CD4-positive, alpha-beta T cell treated with Interleukin-4 for 1 hour (primary cell): ENCODE measurements around the gene SMKR1.
A peak's percentile ranks its signal among the peaks of the same experiment; 100 is the strongest.

Source experiments
- DNase-seq, 2 donors: peaks; one replicate each; pipeline ENCODE4 v3.0.0-alpha.2; 2020 to 2022

The SMKR1 gene

DNA sequence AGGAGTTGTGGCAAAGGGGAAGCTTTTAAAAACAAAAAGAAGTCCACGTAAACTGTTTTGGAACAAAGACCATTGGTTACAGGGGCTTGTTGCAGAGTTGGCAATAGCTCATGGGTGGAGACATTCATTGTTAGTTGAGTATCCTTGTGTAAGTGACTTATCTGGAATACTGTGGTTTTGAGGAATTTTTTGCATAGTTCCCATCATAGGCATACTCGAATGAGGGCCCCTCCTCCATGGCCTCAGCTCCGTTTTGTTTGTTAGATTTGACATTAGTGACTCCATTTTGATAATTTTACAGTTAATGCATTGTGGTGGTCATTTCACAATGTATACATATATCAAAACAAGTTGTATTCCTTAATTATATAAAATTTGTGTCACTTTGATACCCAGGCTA, 12.8 kb upstream of the SMKR1 start:
- no peak for DNase-seq

DNA sequence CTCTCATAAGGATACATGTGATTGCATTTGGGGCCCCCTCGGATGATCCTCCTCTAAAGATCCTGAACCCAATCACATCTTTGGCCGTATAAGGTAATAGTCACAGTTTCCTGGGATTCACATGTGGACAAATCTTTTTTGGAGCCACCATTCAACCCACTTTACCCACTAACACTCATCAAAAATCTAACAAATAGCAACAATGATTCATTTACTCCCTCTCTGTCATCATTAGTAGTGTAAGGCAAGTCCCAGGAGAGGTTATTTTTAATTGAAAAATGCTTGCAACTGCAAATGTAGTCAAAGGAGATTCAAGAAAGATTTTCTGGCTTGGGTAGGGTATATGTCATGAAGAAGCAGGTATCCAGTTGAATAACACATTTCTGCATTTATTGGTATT, 9.9 kb upstream of the SMKR1 start:
- no peak for DNase-seq

DNA sequence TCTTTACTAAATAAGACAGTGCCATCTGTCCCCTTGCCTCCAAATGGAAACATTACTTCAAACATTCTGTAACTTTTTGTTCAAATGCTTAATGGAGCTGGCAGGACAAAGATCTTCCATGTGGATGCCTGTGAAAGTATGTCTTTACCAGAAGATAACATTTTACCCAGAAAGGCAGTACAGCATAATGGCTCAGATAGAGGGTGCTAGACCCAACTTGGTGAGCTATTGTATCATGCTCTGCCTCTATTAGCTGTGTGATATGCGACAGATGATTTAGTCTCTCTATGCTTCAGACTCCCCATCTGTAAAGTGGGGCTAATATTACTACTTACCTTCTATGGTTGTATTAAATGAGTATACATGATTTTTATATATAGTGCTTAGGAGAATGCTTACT, 8.8 kb upstream of the SMKR1 start:
- DNase-seq: peak in 1 of 2 donors; percentile 33

DNA sequence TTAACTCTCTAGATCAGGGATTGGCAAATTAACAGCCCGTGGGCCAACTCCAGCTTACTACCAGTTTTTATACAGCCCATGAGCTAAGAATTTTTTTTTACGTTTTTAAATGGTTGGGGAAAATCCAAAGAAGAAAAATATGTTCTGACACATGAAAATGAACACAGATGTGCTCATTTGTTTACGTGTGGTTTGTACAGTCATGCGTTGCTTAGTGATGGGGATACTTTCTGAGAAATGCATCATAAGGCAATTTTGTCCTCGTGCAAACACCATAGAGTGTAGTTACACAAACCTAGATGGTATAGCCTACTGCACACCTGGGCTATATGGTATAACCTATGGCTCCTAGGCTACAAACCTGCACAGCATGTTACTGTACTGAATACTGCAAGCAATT, 8.3 kb upstream of the SMKR1 start:
- DNase-seq: peak in 1 of 2 donors; percentile 41

DNA sequence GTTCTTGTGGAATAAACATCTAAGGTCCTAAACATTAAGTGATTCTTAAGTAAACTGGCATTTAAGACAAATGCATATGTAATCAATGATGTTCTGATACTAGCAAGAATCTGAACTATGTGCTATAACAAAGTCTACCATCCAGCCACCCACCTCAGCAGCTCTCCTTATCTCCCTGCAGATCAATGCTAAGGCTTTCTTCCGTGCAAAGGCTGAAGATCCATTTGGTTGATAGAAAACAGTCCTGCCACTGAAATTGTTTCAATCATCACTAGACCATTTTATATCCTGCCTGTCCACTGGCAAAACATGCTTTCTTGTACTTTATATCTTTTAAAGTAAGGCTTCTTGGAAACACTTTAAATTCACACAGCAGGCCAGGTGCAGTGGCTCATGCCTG, 6.3 kb upstream of the SMKR1 start:
- DNase-seq: peak in 1 of 2 donors; percentile 4

DNA sequence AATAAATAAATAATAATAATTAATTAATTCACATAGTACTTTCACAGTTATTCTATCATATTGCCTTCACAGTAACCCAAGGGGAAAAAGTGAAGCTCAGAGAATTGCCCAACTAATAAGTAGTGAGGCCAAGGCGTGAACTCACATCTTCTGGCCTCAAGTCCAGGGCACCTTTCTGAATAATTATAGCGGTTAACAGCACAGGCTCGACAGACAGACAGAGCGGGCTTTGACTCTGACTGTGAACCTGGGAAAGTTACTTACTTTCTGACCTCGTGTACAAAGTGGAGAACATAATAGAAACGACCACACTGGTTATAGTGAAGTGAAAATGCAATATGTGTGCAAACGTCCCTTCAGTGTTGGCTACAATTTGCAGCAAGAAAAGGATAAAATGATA, 5.7 kb upstream of the SMKR1 start:
- DNase-seq: peak in 1 of 2 donors; percentile 4

DNA sequence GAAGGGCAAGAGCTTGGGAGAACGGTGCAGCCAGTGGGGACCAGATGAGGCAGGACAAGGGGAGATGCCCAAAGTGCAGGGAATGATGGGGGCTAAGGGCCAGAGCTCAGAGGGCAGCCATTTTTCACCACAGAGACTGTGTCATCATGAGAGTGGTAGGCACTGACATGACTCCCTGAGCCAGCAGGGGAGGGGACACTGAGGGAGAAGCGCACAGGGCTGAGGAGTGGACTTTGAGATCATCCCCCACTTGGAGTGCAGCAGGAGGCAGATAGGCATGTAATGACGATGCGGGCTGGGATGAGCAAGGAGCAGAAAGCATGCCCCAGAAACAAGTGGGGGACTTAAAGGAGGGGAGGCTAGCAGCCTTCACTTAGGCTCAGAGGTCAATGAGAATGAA, 5.2 kb upstream of the SMKR1 start:
- no peak for DNase-seq

DNA sequence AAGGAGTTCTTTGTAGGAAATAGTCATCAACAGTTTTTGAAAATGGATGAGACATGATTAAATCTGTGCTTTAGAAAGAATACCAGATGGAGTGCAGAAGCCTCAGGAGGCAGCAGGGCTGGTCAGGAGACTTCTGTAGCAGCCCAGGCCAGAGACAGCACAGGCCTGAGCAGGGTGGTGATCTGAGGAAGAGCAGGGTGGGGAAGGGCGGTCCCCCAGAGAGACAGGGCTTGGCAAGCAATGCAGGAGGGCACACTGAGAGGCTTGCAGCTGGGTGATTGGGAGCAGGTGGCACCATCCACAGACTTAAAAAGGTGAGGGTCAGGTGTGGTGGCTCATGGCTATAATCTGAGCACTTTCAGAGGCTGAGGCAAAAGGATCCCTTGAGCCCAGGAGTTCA, 4.3 kb upstream of the SMKR1 start:
- no peak for DNase-seq

DNA sequence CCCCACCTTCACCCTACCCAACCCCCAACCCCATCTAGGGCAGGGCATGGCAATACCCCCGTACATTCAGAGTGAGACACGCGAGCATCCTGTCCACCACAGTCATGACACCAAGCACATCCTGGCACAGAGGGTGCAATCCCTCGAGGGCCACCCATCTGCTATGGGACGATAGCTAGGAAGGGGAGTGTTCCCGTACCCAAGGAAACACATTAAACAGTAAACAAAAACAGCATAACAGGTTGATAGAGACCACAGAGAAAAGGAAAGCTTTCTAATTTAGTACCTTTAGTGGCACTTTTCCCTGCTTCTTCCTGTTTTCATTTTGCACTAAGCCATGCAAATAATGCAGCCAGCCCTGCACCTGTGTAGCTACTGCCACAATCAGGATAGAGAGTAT, 2.3 kb upstream of the SMKR1 start:
- DNase-seq: peak in 1 of 2 donors; percentile 47

DNA sequence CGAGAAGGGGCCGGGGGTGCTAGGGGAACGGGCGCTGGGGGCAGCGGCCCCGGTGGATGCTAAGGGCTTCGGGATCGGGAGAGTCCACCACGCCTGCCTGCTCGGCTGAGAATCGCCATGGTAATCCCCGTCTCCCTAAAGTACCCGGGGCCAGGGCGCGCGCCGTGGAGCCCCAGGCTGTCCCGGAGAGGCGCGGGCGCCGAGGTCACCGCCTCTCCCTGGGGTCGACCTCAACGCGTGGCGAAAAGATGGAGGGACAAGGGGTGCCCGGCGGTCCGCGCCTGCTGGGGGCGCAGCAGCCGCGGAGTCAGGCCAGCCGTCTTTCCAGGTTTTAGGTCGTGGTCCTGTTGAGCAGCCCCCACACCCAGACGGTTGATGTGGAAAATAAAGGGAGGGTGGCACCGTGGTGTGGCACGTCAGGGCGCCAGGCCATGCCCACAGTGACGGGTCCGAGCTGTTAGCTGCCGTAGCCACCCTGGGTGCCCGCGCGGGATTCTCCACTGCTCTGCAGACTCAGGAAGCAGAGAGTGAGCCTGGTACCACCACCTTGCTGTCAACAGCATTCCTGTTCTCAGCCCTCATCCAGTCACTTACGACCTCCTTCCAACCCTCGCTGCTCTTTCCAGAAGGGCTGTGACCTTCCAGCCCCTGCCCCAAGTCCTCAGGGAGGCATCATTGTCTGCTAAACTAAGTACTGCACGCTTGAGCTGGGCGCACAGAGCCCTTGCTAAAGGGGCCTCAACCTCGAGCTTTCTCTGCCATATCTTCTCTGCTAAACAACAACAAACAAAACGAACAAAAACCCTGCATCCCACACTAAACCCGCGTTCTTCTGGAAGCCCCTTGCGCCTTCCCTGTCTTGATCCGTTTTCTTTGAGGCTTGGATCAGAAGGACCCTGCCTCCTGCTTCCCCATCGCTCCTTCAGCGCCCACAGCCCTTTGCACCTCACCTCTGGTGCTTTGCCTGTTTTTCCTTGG, 666 bp downstream of the SMKR1 start:
- DNase-seq: no peak

DNA sequence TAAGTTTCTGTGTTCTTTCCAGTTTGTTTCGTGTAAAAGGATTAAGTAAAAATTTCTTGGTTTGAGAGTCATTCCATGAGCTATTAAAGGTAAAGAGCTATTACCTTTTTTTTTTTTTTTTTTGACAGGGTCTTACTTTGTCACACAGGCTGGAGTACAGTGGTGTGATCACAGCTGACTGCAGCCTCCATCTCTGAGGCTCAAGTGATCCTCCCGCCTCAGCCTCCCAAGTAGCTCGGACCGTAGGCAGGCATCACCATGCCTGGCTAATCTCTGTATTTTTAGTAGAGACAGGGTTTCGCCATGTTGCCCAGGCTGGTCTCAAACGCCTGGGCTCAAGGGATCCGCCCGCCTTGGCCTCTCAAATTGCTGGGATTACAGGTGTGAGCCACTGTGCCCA, 1.4 kb downstream of the SMKR1 start:
- no peak for DNase-seq

DNA sequence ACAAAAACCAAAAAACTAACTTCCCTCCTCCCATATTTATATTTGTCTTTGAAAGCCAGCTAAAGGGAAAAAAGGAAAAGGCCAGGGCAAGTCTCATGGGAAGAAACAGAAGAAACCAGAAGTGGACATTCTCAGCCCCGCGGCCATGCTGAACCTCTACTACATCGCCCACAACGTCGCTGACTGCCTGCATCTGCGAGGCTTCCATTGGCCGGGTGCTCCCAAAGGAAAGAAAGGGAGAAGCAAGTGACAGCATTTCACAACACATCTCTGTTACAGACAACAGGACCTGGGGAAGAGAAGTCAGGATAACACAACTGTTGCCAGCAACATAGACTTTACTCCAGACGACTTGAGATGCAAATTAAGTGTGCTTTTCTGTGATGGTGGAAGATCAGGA, 9.9 kb downstream of the SMKR1 start:
- DNase-seq: no peak

DNA sequence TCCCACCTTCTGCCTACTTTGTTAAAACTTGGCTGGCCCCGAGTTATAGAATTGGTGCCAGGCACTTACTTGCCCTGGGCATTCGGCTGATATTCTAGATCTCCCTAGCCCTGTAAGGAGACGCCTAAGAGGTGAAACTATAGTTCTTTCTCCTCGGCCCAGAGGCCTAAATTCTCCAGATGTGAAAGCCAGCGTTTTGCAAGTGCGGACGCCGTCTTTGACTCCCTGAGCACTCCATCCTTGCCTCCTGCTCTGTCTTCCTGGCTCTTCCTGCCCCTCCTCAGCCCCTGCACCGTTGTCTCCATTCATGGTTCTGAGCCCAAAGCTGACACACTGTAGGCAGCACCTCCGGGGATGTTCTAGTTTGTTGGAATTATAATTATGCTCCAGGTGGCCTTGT, 11.2 kb downstream of the SMKR1 start:
- DNase-seq: no peak

DNA sequence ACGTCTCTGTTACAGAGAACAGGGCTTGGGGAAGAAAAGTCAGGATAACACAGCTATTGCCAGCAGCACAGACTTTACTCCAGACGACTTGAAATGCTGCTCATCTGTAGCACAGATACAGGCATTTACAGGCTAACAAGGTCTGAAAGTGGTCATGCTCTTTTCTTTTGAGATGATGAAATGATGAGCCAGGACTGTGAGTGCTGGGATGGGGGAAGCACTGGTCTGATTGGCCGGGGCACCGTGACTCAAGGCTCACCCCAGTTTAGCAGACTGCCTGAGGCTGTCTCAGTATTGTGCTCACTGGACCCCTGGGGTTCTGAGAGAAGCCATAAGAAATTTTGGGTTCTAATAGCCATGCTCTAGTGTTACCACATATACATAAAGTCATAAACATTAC, 12.4 kb downstream of the SMKR1 start:
- no peak for DNase-seq

DNA sequence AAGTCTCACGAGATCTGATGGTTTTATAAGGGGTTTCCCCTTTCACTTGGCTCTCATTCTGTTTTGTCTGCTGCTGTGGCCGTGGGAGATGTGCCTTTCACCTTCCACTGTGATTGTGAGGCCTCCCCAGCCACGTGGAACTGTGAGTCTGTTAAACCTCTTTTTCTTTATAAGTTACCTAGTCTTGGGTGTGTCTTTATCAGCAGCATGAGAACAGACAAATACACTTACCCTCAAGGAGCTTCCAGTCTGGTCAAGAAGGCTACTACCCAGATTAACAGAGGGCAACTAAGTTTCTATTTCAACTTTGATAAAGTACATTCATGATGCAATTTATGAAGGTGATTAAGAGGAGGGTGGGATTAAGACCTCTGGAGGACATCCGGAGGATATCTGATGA, 13.1 kb downstream of the SMKR1 start:
- DNase-seq: no peak

DNA sequence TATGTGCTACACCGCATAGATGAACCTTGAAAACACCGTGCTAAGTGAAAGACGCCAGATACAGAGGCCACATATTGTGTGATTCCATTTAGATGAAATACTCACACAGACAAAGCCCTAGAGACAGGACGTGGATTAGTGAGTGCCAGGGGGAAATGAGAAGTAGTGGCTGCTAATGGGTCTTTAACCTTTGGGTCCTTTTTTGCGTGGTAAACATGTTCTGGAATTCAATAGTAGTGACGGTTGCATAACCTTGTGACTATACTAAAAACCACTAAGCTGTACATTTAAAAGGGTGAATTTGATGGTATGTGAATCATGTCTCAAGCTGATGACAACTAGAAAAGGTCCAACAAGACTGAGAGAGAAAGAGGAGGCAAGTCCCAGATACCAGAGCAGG, 15.6 kb downstream of the SMKR1 start:
- no peak for DNase-seq

DNA sequence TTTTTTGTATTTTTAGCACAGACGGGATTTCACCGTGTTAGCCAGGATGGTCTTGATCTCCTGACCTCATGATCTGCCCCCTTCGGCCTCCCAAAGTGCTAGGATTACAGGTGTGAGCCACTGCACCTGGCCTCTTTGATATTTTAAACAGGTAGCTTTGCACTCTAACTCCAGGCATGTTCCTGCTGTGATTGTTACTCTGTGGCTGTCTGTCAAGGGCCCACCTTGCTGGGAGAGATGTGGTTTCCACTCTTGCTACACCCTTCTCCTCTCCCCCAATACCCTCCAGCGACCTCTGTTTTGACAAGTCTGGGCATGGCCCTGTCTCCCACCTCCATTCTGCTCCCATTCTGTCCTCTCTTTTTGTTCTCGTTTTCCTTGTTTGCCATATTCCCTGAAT, 17.1 kb downstream of the SMKR1 start:
- DNase-seq: no peak

DNA sequence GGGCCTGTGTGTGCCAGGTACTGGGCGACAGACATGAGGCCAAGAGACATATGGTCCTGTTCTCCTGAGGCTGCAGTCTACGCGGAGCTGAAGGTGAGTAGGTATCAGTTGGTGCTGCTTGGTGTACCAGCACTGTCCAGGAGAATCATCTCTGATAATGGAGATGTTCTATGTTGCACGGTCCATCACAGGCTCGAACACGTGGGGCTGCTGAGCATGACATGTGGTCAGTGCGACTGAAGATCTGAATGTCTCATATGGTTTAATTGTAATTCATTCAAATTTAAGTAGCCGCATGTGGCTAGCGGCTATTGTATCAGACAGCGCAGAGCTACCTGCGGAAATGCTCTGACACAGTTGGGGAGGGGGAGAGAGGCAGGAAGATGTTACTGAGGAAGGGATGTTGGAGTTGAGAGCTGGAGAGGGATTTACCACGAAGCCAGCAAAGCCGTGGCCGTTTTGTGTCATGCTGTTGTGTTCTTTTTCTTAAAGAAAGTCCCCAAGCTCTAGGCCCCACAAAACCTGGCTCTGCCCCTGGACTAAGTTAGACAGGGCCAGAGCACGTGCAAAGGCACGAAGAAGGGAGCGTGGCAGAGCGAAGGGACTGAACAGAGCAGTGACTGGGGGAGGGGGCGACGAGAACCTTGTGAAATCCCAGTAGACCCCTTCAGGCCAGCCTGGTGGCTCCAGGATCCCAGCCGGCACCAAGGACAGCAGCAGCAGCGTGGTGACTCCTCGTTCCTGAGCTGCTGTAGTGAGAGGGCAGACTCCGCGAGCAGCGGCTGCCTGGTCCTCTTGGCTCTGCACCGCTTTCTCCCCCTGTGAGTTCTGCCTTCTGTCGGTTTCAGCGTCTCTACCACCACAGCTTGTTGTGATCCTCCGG, 20.0 kb downstream of the SMKR1 start:
- no peak for DNase-seq

DNA sequence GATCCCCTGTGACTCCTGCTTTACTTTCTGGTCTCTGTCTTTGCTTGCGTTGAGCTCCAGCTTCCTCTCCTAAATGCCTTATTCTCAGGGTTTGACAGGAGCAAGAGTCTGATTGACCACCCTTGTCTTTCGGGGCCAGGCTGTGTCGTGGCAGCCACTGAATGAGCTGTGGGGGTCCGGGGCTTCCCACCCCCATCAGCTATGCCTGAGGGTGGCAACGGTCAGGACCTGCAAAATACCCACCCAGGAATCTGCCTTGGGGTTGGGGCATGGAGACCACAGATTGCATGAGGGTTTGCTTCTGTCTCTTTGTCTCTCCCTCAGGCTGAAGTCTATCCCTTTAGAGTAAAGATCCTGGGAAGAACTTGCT, 20.6 kb downstream of the SMKR1 start:
- no peak for DNase-seq

DNA sequence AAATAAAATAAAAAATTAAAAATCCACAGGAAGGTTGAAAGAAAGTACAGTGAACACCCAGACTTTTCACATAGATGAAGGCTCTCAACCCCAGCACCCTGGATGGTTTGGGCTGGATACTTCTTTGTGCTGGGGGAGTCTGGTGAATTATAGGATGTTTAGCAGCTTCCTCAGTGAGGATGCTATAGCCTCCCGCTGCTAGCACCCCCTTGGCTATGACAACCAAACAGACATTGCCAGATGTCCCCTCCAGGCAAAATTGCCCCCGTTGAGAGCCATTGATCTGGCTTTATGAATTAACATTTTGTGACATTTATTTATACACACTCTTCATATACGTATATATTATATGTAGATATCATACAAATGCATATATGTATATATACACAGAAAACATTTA, 21.6 kb downstream of the SMKR1 start:
- DNase-seq: no peak

DNA sequence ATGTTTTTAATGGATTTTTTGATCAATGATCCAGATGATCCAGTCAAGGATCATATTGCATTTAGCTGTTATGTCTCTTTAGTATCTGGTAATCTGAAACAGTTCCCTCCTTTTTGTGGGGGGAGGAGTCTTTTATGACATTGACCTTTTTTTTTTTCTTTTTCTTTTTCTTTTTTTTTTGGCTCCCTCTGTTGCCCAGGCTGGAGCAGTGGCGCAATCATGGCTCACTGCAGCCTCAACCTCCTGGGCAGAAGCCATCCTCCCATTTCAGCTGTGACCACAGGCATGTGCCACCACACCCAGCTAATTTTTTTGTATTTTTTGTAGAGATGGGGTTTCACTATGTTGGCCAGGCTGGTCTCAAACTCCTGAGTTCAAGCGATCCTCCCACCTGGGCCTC, 22.1 kb downstream of the SMKR1 start:
- DNase-seq: peak in 1 of 2 donors; percentile 19

DNA sequence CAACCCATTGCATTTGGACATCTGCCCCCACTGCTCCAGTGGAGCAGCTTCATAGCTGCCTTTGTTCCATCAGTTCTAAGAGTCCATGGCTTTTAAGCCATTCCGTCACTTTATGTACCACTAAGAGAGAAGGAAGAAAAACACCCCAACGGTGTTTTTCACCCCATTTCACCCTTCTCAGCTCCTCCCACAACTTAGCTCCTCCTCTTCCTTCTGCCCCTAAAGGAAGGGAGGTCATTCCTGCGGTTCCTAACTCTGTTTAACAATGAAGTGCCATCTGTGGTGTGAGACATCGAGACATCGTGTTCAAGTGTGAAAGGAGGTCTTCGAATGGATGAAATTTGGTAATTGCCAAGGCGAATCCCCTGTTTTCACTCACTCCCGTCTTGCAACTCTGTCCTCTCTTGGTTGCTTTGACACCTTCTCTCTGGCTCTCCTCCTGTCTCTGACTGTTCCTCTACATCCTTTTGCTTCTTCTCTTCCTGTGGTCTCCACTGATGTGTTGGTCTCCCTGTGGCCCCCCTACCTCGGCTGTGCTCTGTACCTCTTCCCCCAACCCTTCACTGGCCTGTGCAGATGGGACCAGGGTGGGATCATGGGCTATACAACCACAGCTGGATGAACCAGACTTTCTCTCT, 23.0 kb downstream of the SMKR1 start:
- DNase-seq: peak in 1 of 2 donors; percentile 7

DNA sequence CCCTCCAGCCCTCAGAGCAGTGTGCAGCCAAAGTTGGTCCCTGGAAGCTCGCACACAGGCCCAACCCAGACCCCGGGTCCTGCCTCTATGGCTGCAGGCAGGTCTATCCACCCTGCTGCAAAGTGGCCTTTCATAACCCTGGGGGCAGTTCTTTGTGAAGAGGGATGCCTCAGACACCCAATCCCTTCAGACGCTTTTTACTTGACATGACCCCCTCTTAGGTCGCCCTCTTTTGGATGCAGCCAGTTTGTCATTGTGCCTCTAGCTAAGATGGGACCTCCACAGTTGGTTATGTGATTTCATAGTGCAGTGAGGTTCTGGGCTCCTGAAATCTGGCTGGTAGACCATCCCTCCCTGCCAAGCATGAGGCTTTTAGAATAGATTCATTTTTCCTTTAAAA, 27.3 kb downstream of the SMKR1 start:
- DNase-seq: no peak
